HepG2 (cell line): ENCODE data around the gene DRC3. TPM values are rescaled to one million over a fixed set of nuclear protein-coding genes. Genes with fewer than 3 reads are reported as not detected.

ENCODE experiments used
- AGO1 ChIP-seq: fragments of 200-400 bp; formaldehyde crosslinking; IDR thresholded peaks from 2 replicates; pipeline ENCODE4 v1.6.1; 2017; ENCODE audit warnings: mild to moderate bottlenecking, low read depth, low read length, moderate library complexity; ENCODE audit not compliant: poor library complexity, severe bottlenecking
- BCL6 ChIP-seq: IDR thresholded peaks from 2 replicates; pipeline ENCODE4 v1.6.1; 2016; ENCODE audit warnings: missing genetic modification reagents, missing compliant biosample characterization
- CREM ChIP-seq, 2 experiments: sonication (generic) in 1 of 2; formaldehyde crosslinking in 1 of 2; IDR thresholded peaks; 2 replicates each; pipeline versions ENCODE4 v1.4.0 to v1.6.1; 2016 to 2020; ENCODE audit warnings: antibody characterized with exemption in 1 of 2, mild to moderate bottlenecking in 1 of 2, missing genetic modification reagents in 1 of 2
- EP300 ChIP-seq, 3 experiments: sonication (generic) in 1 of 3; formaldehyde crosslinking in 1 of 3; IDR thresholded peaks; 2 replicates each; pipeline versions ENCODE4 v1.5.1 to v1.6.1; 2011 to 2020; ENCODE audit warnings: low read depth in 2 of 3, low read length in 2 of 3, borderline replicate concordance in 1 of 3, improper control_type of control experiment in 1 of 3, mild to moderate bottlenecking in 1 of 3, missing genetic modification reagents in 1 of 3, moderate library complexity in 1 of 3
- JUND ChIP-seq: sonication (generic); formaldehyde crosslinking; IDR thresholded peaks from 2 replicates; pipeline ENCODE4 v1.8.0; 2022; ENCODE audit warnings: mild to moderate bottlenecking, missing genetic modification reagents
- MAFG ChIP-seq: sonication (generic); formaldehyde crosslinking; IDR thresholded peaks from 2 replicates; pipeline ENCODE4 v1.5.1; 2020; ENCODE audit warnings: mild to moderate bottlenecking, missing genetic modification reagents
- NFATC3 ChIP-seq: sonication (generic); formaldehyde crosslinking; IDR thresholded peaks from 2 replicates; pipeline ENCODE4 v1.5.1; 2020; ENCODE audit warnings: mild to moderate bottlenecking, missing genetic modification reagents
- NFYB ChIP-seq: sonication (generic); formaldehyde crosslinking; IDR thresholded peaks from 2 replicates; pipeline ENCODE4 v1.4.0; 2020; ENCODE audit warnings: missing genetic modification reagents
- NR2C2 ChIP-seq: sonication (generic); formaldehyde crosslinking; IDR thresholded peaks from 2 replicates; pipeline ENCODE4 v1.4.0; 2020; ENCODE audit warnings: missing genetic modification reagents, mild to moderate bottlenecking, moderate library complexity, borderline replicate concordance
- RARA ChIP-seq: IDR thresholded peaks from 2 replicates; pipeline ENCODE4 v1.6.1; 2016; ENCODE audit warnings: missing genetic modification reagents, missing compliant biosample characterization
- TBP ChIP-seq: sonication (generic); formaldehyde crosslinking; IDR thresholded peaks from 2 replicates; pipeline ENCODE4 v1.5.0; 2020; ENCODE audit warnings: missing genetic modification reagents
- ZNF121 ChIP-seq: sonication (generic); formaldehyde crosslinking; IDR thresholded peaks from 2 replicates; pipeline ENCODE4 v1.5.0; 2020; ENCODE audit warnings: mild to moderate bottlenecking, missing genetic modification reagents
- ZNF138 ChIP-seq: sonication (generic); formaldehyde crosslinking; IDR thresholded peaks from 2 replicates; pipeline ENCODE4 v1.5.0; 2020; ENCODE audit warnings: mild to moderate bottlenecking, low read depth, missing genetic modification reagents
- ZNF24 ChIP-seq: fragments of 450-650 bp; IDR thresholded peaks from 2 replicates; pipeline ENCODE4 v1.6.1; 2017; ENCODE audit warnings: antibody characterized with exemption, mild to moderate bottlenecking
- ZNF652 ChIP-seq: IDR thresholded peaks from 2 replicates; pipeline ENCODE4 v1.6.1; 2016; ENCODE audit warnings: low read depth, borderline replicate concordance
- ZNF766 ChIP-seq: sonication (generic); formaldehyde crosslinking; IDR thresholded peaks from 2 replicates; pipeline ENCODE4 v1.5.0; 2020; ENCODE audit warnings: missing genetic modification reagents, borderline replicate concordance
- ZNF839 ChIP-seq: sonication (generic); formaldehyde crosslinking; IDR thresholded peaks from 2 replicates; pipeline ENCODE4 v1.4.0; 2020; ENCODE audit warnings: missing genetic modification reagents, mild to moderate bottlenecking, borderline replicate concordance
- polyA plus RNA-seq, 8 experiments: library from polyadenylated mRNA; depleted of rRNA in 3 of 8; stranded (reverse) in 7 of 8; unstranded in 1 of 8; fragments of >200 nt; fragmentation: Illumina TruSeq in 4 of 8; extraction: Trizol in 4 of 8; gene quantifications; 2 replicates each; pipeline versions ENCODE4 v1.2.1 to v1.2.3, GENCODE V29; 2011 to 2016; ENCODE audit warnings: low read depth in 4 of 8, missing spikeins in 1 of 8, mixed read lengths in 1 of 8; ENCODE audit not compliant: insufficient read depth in 1 of 8
- total RNA-seq, 5 experiments: library from RNA; depleted of rRNA; stranded (reverse); fragments of >200 nt; fragmentation: Illumina TruSeq; extraction: Trizol; gene quantifications; 2 replicates each; pipeline ENCODE4 v1.2.3, GENCODE V29; 2016; ENCODE audit warnings: low read depth in 1 of 5
- TF ChIP-seq, protein P1 (sequence below): sonication (generic); formaldehyde crosslinking; IDR thresholded peaks from 2 replicates; pipeline ENCODE4 v1.4.0; 2020; ENCODE audit warnings: missing genetic modification reagents, mild to moderate bottlenecking, borderline replicate concordance
- TF ChIP-seq, protein P2 (sequence below): sonication (generic); formaldehyde crosslinking; IDR thresholded peaks from 2 replicates; pipeline ENCODE4 v1.5.1; 2020; ENCODE audit warnings: mild to moderate bottlenecking, missing genetic modification reagents, borderline replicate concordance

Gene DRC3
- total and polyA plus RNA-seq, 2 of the 13 experiments (the other 11 are each of a cell fraction or from before 2014, with no cell fraction given), result 0.53 to 0.87 TPM

DNA sequence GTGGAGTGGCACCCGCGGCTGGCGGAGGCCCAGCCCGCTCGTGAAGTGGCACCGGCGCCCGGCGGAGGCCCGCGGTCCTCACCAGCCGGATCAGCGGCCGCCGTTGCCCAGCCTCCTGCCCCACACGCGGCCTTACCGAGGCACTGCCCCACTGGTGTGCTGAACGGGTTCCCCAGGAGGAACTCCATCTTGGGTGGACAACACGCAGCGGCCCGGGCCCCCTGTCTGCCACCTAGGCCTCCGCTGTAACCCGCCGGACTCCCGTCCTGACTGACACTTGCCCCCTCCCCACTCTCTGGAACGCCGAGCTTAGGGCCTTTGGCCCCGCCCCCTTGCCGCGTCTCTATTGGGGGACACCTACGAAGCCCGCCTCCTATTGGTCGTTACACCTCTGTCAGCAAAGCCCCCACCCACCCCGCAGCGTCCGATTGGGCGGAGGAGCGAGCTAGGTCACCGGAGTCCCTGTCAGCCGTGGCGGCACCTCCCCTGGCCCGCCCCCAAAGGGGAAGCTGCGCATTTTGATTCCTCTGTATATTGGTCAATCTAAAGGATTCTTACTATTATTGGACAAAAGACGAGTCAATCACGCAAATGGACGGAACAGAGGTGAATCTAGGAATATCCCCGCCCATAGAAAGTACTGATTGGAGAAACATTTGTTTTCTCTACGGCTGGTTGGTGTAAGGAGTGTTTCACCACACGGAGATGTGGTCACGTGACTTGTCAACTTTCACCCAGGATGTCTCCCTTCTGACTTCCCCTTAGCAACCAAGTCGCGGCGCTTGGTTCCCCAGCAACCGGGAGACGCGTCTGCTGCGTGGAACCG is at the start of gene DRC3, which contains the start of gene TOM1L2 (continued):
- TF ChIP-seq ZNF138 (CRISPR knock-in tag) (no peak), ZNF766 (no peak), EP300 (IDR thresholded peaks at IDR 0.05; ENCODE audit: low read depth in 2 of 2, low read length in 2 of 2) (no peak; a peak in 1 of 4 replicates), EP300 (CRISPR knock-in tag; IDR thresholded peaks at IDR 0.05; ENCODE audit: borderline replicate concordance) (no peak), NFYB (CRISPR knock-in tag) (peak; percentile 98), ZNF121 (no peak), ZNF652 (CRISPR knock-in tag) (no peak), TBP (CRISPR knock-in tag) (no peak), CREM (IDR thresholded peaks at IDR 0.05) (peak; percentile 91), CREM (CRISPR knock-in tag; IDR thresholded peaks at IDR 0.05) (no peak), AGO1 (no peak), BCL6 (CRISPR knock-in tag) (0 out of 2 replicates have a peak, but pooled peaks have one; percentile 8), NFATC3 (CRISPR knock-in tag) (no peak), ZNF839 (no peak), MAFG (CRISPR knock-in tag) (no peak), NR2C2 (CRISPR knock-in tag) (peak; percentile 97), JUND (CRISPR knock-in tag) (no peak), RARA (CRISPR knock-in tag) (no peak), ZNF24 (no peak)
- TF ChIP-seq, protein P1, sequence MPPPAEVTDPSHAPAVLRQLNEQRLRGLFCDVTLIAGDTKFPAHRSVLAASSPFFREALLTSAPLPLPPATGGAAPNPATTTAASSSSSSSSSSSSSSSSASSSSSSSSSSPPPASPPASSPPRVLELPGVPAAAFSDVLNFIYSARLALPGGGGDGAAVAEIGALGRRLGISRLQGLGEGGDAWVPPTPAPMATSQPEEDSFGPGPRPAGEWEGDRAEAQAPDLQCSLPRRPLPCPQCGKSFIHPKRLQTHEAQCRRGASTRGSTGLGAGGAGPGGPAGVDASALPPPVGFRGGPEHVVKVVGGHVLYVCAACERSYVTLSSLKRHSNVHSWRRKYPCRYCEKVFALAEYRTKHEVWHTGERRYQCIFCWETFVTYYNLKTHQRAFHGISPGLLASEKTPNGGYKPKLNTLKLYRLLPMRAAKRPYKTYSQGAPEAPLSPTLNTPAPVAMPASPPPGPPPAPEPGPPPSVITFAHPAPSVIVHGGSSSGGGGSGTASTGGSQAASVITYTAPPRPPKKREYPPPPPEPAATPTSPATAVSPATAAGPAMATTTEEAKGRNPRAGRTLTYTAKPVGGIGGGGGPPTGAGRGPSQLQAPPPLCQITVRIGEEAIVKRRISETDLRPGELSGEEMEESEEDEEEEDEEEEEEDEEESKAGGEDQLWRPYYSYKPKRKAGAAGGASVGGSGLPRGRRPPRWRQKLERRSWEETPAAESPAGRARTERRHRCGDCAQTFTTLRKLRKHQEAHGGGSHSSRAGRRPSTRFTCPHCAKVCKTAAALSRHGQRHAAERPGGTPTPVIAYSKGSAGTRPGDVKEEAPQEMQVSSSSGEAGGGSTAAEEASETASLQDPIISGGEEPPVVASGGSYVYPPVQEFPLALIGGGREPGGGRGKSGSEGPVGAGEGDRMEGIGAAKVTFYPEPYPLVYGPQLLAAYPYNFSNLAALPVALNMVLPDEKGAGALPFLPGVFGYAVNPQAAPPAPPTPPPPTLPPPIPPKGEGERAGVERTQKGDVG (CRISPR knock-in tag), result no peak
- TF ChIP-seq, protein P2, sequence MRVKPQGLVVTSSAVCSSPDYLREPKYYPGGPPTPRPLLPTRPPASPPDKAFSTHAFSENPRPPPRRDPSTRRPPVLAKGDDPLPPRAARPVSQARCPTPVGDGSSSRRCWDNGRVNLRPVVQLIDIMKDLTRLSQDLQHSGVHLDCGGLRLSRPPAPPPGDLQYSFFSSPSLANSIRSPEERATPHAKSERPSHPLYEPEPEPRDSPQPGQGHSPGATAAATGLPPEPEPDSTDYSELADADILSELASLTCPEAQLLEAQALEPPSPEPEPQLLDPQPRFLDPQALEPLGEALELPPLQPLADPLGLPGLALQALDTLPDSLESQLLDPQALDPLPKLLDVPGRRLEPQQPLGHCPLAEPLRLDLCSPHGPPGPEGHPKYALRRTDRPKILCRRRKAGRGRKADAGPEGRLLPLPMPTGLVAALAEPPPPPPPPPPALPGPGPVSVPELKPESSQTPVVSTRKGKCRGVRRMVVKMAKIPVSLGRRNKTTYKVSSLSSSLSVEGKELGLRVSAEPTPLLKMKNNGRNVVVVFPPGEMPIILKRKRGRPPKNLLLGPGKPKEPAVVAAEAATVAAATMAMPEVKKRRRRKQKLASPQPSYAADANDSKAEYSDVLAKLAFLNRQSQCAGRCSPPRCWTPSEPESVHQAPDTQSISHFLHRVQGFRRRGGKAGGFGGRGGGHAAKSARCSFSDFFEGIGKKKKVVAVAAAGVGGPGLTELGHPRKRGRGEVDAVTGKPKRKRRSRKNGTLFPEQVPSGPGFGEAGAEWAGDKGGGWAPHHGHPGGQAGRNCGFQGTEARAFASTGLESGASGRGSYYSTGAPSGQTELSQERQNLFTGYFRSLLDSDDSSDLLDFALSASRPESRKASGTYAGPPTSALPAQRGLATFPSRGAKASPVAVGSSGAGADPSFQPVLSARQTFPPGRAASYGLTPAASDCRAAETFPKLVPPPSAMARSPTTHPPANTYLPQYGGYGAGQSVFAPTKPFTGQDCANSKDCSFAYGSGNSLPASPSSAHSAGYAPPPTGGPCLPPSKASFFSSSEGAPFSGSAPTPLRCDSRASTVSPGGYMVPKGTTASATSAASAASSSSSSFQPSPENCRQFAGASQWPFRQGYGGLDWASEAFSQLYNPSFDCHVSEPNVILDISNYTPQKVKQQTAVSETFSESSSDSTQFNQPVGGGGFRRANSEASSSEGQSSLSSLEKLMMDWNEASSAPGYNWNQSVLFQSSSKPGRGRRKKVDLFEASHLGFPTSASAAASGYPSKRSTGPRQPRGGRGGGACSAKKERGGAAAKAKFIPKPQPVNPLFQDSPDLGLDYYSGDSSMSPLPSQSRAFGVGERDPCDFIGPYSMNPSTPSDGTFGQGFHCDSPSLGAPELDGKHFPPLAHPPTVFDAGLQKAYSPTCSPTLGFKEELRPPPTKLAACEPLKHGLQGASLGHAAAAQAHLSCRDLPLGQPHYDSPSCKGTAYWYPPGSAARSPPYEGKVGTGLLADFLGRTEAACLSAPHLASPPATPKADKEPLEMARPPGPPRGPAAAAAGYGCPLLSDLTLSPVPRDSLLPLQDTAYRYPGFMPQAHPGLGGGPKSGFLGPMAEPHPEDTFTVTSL, result peak; percentile 45; the same call in 1 of the 2 replicates
